GM12878 (cell line): ENCODE data around the gene RAB12.

Experiments used
- BRCA1 ChIP-seq: IDR thresholded peaks from 2 replicates; pipeline ENCODE4 v1.6.1; 2011; ENCODE audit warnings: low read depth, low read length, improper control_type of control experiment
- CTCF ChIP-seq, 3 experiments: IDR thresholded peaks in 2 of 3; conservative IDR thresholded peaks in 1 of 3; 2 replicates each; pipeline ENCODE4 v1.5.1; 2011; ENCODE audit warnings: low read depth in 3 of 3, low read length in 3 of 3, mild to moderate bottlenecking in 3 of 3, control low read depth in 2 of 3, moderate library complexity in 2 of 3, inconsistent platforms in 1 of 3, mixed read lengths in 1 of 3; ENCODE audit not compliant: control insufficient read depth in 2 of 3, insufficient read depth in 1 of 3; ENCODE audit errors: extremely low read depth in 1 of 3
- EGR1 ChIP-seq, 2 experiments: IDR thresholded peaks; 1 replicate in 1 of 2; 2 replicates in 1 of 2; pipeline ENCODE4 v1.6.1; 2011 to 2012; ENCODE audit warnings: low read depth in 2 of 2, low read length in 2 of 2, borderline replicate concordance in 1 of 2, mild to moderate bottlenecking in 1 of 2, moderate library complexity in 1 of 2
- ETV6 ChIP-seq, 2 experiments: fragments of 450-650 bp in 1 of 2; IDR thresholded peaks in 1 of 2; conservative IDR thresholded peaks in 1 of 2; 2 replicates each; pipeline ENCODE4 v1.6.1; 2014; ENCODE audit warnings: antibody characterized with exemption in 1 of 2, borderline replicate concordance in 1 of 2, low read depth in 1 of 2, mild to moderate bottlenecking in 1 of 2, moderate library complexity in 1 of 2
- GATAD2B ChIP-seq: fragments of 450-650 bp; conservative IDR thresholded peaks from 2 replicates; pipeline ENCODE4 v1.6.1; 2017; ENCODE audit warnings: low read depth, mild to moderate bottlenecking, moderate library complexity
- MEF2A ChIP-seq: IDR thresholded peaks from 2 replicates; pipeline ENCODE4 v1.6.1; 2011; ENCODE audit warnings: low read depth, mild to moderate bottlenecking, low read length, moderate library complexity; ENCODE audit not compliant: insufficient read depth
- NFIC ChIP-seq: IDR thresholded peaks from 2 replicates; pipeline ENCODE4 v1.6.1; 2012; ENCODE audit warnings: low read depth, mild to moderate bottlenecking, inconsistent platforms, low read length, moderate library complexity
- PAX8 ChIP-seq: fragments of 450-650 bp; IDR thresholded peaks from 2 replicates; pipeline ENCODE4 v1.6.1; 2017; ENCODE audit warnings: mild to moderate bottlenecking, moderate library complexity
- POLR2A ChIP-seq: IDR thresholded peaks from 2 replicates; pipeline ENCODE4 v1.6.1; 2011; ENCODE audit warnings: low read depth, mild to moderate bottlenecking, low read length
- POLR2AphosphoS5 ChIP-seq: IDR thresholded peaks from 2 replicates; pipeline ENCODE4 v1.6.1; 2011; ENCODE audit warnings: mild to moderate bottlenecking, low read length, inconsistent platforms
- RFX5 ChIP-seq: IDR thresholded peaks from 2 replicates; pipeline ENCODE4 v1.6.1; 2011; ENCODE audit warnings: low read depth, low read length, improper control_type of control experiment
- USF1 ChIP-seq: IDR thresholded peaks from 2 replicates; pipeline ENCODE4 v1.6.1; 2011; ENCODE audit warnings: borderline replicate concordance, low read depth, mild to moderate bottlenecking, moderate library complexity, mixed read lengths, low read length; ENCODE audit not compliant: insufficient read depth; ENCODE audit errors: extremely low read length
- TF ChIP-seq, protein P1 (sequence below): IDR thresholded peaks from 2 replicates; pipeline ENCODE4 v1.6.1; 2012; ENCODE audit warnings: low read length, inconsistent platforms

GRCh38 chr18:8625461-8626092, 16.3 kb downstream of the RAB12 start:
- TF ChIP-seq POLR2AphosphoS5 (no peak), POLR2A (no peak), GATAD2B (no peak), CTCF (IDR thresholded peaks at IDR 0.05 in 2 of 3, conservative IDR thresholded peaks at IDR 0.05 in 1 of 3; ENCODE audit: control insufficient read depth in 2 of 3, extremely low read depth in 1 of 3, insufficient read depth in 1 of 3, low read depth in 3 of 3, low read length in 3 of 3) (no peak), RFX5 (no peak), ETV6 (conservative IDR thresholded peaks at IDR 0.05 in 1 of 2, IDR thresholded peaks at IDR 0.05 in 1 of 2; ENCODE audit: borderline replicate concordance in 1 of 2, low read depth in 1 of 2) (no peak), MEF2A (no peak), NFIC (no peak), USF1 (no peak), PAX8 (no peak), BRCA1 (no peak), EGR1 (IDR thresholded peaks at IDR 0.05; ENCODE audit: borderline replicate concordance in 1 of 2, low read depth in 2 of 2, low read length in 2 of 2) (no peak)
- TF ChIP-seq, protein P1, sequence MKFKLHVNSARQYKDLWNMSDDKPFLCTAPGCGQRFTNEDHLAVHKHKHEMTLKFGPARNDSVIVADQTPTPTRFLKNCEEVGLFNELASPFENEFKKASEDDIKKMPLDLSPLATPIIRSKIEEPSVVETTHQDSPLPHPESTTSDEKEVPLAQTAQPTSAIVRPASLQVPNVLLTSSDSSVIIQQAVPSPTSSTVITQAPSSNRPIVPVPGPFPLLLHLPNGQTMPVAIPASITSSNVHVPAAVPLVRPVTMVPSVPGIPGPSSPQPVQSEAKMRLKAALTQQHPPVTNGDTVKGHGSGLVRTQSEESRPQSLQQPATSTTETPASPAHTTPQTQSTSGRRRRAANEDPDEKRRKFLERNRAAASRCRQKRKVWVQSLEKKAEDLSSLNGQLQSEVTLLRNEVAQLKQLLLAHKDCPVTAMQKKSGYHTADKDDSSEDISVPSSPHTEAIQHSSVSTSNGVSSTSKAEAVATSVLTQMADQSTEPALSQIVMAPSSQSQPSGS: no peak
